Measurements from ENCODE around the gene PTPRZ1. TPM values are rescaled to one million over a fixed set of nuclear protein-coding genes. Genes with fewer than 3 reads are reported as not detected.

The PTPRZ1 gene
- total and polyA plus RNA-seq, 2 of the 4 experiments (the other 2 are of a cell fraction): not detected

DNA sequence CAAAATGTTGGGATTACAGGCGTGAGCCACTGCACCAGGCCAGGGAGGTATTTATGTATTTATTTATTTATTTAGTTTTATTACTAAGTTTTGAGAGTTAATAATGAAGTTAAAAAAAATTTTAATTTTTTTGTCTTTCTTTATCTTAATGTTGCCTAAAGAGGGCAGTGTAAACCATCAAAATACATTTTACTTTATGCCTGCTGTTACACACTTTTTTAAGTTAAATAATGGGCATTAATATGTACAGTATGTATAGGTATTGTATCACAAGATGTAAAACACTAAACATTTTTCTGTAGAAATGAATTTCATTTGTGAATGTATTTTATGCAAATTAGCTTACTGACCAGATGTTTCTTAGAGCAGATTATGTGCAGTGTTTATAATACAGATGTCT, 141.7 kb downstream of the PTPRZ1 start:
- WGBS, 2 experiments (ENCODE audit: extremely low coverage in 2 of 2, insufficient read length in 1 of 2): no CpG with 5 or more reads among the region's 1 CpG

More for the DNA sequence above, 141.7 kb downstream of the PTPRZ1 start:
- Histone ChIP-seq H2AFZ (replicated peaks; ENCODE audit: low read length, poor library complexity) (no peak overlapping the region), H2AK5ac (ENCODE audit: low read depth, low read length) (no peak overlapping the region), H2BK20ac (ENCODE audit: low read depth, low read length) (no peak overlapping the region), H3K27ac (ENCODE audit: insufficient read depth, low read length) (no peak overlapping the region), H3K36me3 (ENCODE audit: control insufficient read depth, insufficient read depth, low read length) (no peaks in the 10 kb centered on the region), H3K18ac (ENCODE audit: low read depth, low read length) (no peak overlapping the region), H3K23ac (ENCODE audit: low read depth, low read length) (no peak overlapping the region), H2BK120ac (ENCODE audit: low read depth, low read length) (no peak overlapping the region), H3K9ac (ENCODE audit: low read depth, low read length) (no peak overlapping the region), H2BK15ac (ENCODE audit: low read depth, low read length) (no peak overlapping the region), H3K4me1 (ENCODE audit: control insufficient read depth, insufficient read depth, low read length) (no peaks in the 10 kb centered on the region), H3K27me3 (ENCODE audit: control insufficient read depth, insufficient read depth, low read length) (no peaks in the 10 kb centered on the region), H3K4me3 (ENCODE audit: insufficient read depth, low read depth, low read length) (no peak overlapping the region), H2BK5ac (ENCODE audit: low read depth, low read length, poor library complexity, severe bottlenecking) (no peak overlapping the region), H3K4me2 (ENCODE audit: low read depth, low read length) (no peak overlapping the region), H4K5ac (ENCODE audit: low read depth, low read length) (no peak overlapping the region), H3K56ac (ENCODE audit: extremely low read depth, insufficient read depth, low read length) (no peak overlapping the region), H4K91ac (ENCODE audit: insufficient read depth, low read depth, low read length) (no peak overlapping the region), H2AK9ac (replicated peaks; ENCODE audit: low read depth, low read length, poor library complexity) (no peak overlapping the region), H3K14ac (replicated peaks; ENCODE audit: low read depth, low read length) (no peak overlapping the region), H3K9me1 (ENCODE audit: insufficient read depth, low read length) (no peaks in the 10 kb centered on the region), H3K79me1 (ENCODE audit: low read depth in 1 of 2, low read length in 2 of 2) (no peaks in the 10 kb centered on the region), H4K8ac (ENCODE audit: low read depth in 2 of 2, low read length in 2 of 2) (no peak overlapping the region), H3K4ac (ENCODE audit: low read depth, low read length) (no peak overlapping the region), H4K20me1 (ENCODE audit: insufficient read depth, low read length) (no peaks in the 10 kb centered on the region), H3K9me3 (ENCODE audit: control insufficient read depth, insufficient read depth, low read length) (no peaks in the 10 kb centered on the region)
- CTCF ChIA-PET: interaction anchor here (0.6 kb wide), 2 partner anchors 50 to 392 kb away, joined by 3 to 5 read pairs; no protein-coding TSS in a partner anchor
- intact Hi-C loops (cut with micrococcal nuclease): loop anchor here (2.0 to 5.0 kb wide), 2 partner anchors 514 to 1138 kb away; no protein-coding TSS in a partner anchor
- no TSS peak for BruUV-seq (replicated peaks)
- in situ Hi-C loops (cut with MboI; ENCODE audit: low sequenced_read_pairs): loop anchor here (10.0 kb wide), 1 partner anchor 520 kb away; no protein-coding TSS in a partner anchor
- dilution Hi-C loops (cut with HindIII; ENCODE audit: low sequenced_read_pairs, unreplicated experiment): no loop called here
- ATAC-seq (ENCODE audit: low read depth) (no peak), DNase-seq (no peak)
- POLR2A ChIA-PET (ENCODE audit: unreplicated experiment): no interaction called here
- TF ChIP-seq RAD21 (IDR thresholded peaks at IDR 0.05; ENCODE audit: low read length) (peak; percentile 27; the same call in 1 of the 2 replicates), MAZ (IDR thresholded peaks at IDR 0.05; ENCODE audit: borderline replicate concordance, low read depth, low read length) (no peak), FOS (IDR thresholded peaks at IDR 0.05; ENCODE audit: low read depth, low read length) (no peak), MXI1 (IDR thresholded peaks at IDR 0.05; ENCODE audit: borderline replicate concordance, low read depth, low read length) (no peak)
- TF ChIP-seq, protein P1, sequence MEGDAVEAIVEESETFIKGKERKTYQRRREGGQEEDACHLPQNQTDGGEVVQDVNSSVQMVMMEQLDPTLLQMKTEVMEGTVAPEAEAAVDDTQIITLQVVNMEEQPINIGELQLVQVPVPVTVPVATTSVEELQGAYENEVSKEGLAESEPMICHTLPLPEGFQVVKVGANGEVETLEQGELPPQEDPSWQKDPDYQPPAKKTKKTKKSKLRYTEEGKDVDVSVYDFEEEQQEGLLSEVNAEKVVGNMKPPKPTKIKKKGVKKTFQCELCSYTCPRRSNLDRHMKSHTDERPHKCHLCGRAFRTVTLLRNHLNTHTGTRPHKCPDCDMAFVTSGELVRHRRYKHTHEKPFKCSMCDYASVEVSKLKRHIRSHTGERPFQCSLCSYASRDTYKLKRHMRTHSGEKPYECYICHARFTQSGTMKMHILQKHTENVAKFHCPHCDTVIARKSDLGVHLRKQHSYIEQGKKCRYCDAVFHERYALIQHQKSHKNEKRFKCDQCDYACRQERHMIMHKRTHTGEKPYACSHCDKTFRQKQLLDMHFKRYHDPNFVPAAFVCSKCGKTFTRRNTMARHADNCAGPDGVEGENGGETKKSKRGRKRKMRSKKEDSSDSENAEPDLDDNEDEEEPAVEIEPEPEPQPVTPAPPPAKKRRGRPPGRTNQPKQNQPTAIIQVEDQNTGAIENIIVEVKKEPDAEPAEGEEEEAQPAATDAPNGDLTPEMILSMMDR (conservative IDR thresholded peaks at IDR 0.05; ENCODE audit: low read depth, low read length): peak; percentile 31; the same call in 1 of the 2 replicates
- TF ChIP-seq, protein P2, sequence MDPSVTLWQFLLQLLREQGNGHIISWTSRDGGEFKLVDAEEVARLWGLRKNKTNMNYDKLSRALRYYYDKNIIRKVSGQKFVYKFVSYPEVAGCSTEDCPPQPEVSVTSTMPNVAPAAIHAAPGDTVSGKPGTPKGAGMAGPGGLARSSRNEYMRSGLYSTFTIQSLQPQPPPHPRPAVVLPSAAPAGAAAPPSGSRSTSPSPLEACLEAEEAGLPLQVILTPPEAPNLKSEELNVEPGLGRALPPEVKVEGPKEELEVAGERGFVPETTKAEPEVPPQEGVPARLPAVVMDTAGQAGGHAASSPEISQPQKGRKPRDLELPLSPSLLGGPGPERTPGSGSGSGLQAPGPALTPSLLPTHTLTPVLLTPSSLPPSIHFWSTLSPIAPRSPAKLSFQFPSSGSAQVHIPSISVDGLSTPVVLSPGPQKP (IDR thresholded peaks at IDR 0.05; ENCODE audit: borderline replicate concordance, low read depth, low read length): no peak
